ENCODE measurements around the gene HK3.

HK3 gene

GRCh38 chr5:176895831-176896230 is 3.3 kb downstream of the HK3 start:
- Histone ChIP-seq H3K23ac (ENCODE audit: low read depth, low read length, poor library complexity) (peak overlapping the region; percentile 20), H3K9me3 (replicated peaks in 1 of 2; ENCODE audit: control insufficient read depth in 2 of 2, insufficient read depth in 1 of 2, low read depth in 1 of 2, low read length in 2 of 2) (peaks cover 0 to 2% of the 10 kb centered on the region in 2 donors), H3K4me3 (ENCODE audit: low read length in 2 of 2) (no peak overlapping the region), H3K27me3 (ENCODE audit: control insufficient read depth in 3 of 3, insufficient read depth in 3 of 3, low read depth in 1 of 3, low read length in 3 of 3) (peaks cover 0 to 14% (median 0%) of the 10 kb centered on the region in 3 experiments), H3K79me1 (ENCODE audit: low read depth, low read length) (no peaks in the 10 kb centered on the region), H4K8ac (ENCODE audit: low read depth, low read length) (no peak overlapping the region), H2BK5ac (ENCODE audit: low read length) (no peak overlapping the region), H3K4me2 (ENCODE audit: insufficient read depth, low read length, poor library complexity, severe bottlenecking) (no peak overlapping the region), H2BK15ac (ENCODE audit: low read length) (no peak overlapping the region), H4K91ac (ENCODE audit: low read depth, low read length, poor library complexity) (no peak overlapping the region), H3K4ac (ENCODE audit: low read length) (no peak overlapping the region), H3K4me1 (ENCODE audit: control insufficient read depth in 2 of 2, insufficient read depth in 1 of 2, low read depth in 1 of 2, low read length in 2 of 2) (peaks cover 0 to 5% of the 10 kb centered on the region in 2 donors), H2AFZ (ENCODE audit: low read length) (no peak overlapping the region), H3K18ac (ENCODE audit: low read length) (no peak overlapping the region), H3K36me3 (replicated peaks in 1 of 2; ENCODE audit: control insufficient read depth in 2 of 2, insufficient read depth in 2 of 2, low read length in 2 of 2) (no peaks in the 10 kb centered on the region), H2AK5ac (ENCODE audit: low read depth, low read length) (peak overlapping the region; percentile 33), H3K14ac (ENCODE audit: low read length) (no peak overlapping the region), H3K27ac (replicated peaks; ENCODE audit: low read length) (no peak overlapping the region), H2BK12ac (ENCODE audit: low read length) (no peak overlapping the region), H3K9ac (ENCODE audit: low read depth, low read length, poor library complexity) (no peak overlapping the region), H2BK120ac (ENCODE audit: low read depth, low read length) (no peak overlapping the region)
- DNase-seq (ENCODE audit: low spot score) = no peak
- WGBS, 2 donors (ENCODE audit: extremely low coverage in 2 of 2, insufficient read length in 2 of 2, insufficient replicate concordance in 1 of 2) = no CpG with 5 or more reads among the region's 4 CpGs

GRCh38 chr5:176894298-176894697 is 4.8 kb downstream of the HK3 start:
- H3K4ac ChIP-seq (ENCODE audit: low read length) = no peak overlapping the region
- H2AFZ ChIP-seq (ENCODE audit: low read length) = no peak overlapping the region
- H3K4me2 ChIP-seq (ENCODE audit: insufficient read depth, low read length, poor library complexity, severe bottlenecking) = no peak overlapping the region
- no peak for DNase-seq (ENCODE audit: low spot score)
- H3K18ac ChIP-seq (ENCODE audit: low read length) = peak overlapping the region; percentile 75
- peak overlapping the region; percentile 49 for H2AK5ac ChIP-seq (ENCODE audit: low read depth, low read length)
- H3K4me1 ChIP-seq (ENCODE audit: control insufficient read depth in 2 of 2, insufficient read depth in 1 of 2, low read depth in 1 of 2, low read length in 2 of 2) = peaks cover 0 to 4% of the 10 kb centered on the region in 2 donors
- peaks cover 0 to 22% (median 0%) of the 10 kb centered on the region in 3 experiments for H3K27me3 ChIP-seq (ENCODE audit: control insufficient read depth in 3 of 3, insufficient read depth in 3 of 3, low read depth in 1 of 3, low read length in 3 of 3)
- no peak overlapping the region for H2BK5ac ChIP-seq (ENCODE audit: low read length)
- no peak overlapping the region for H3K23ac ChIP-seq (ENCODE audit: low read depth, low read length, poor library complexity)
- H2BK12ac ChIP-seq (ENCODE audit: low read length) = no peak overlapping the region
- peaks cover 0 to 2% of the 10 kb centered on the region in 2 donors for H3K9me3 ChIP-seq (replicated peaks in 1 of 2; ENCODE audit: control insufficient read depth in 2 of 2, insufficient read depth in 1 of 2, low read depth in 1 of 2, low read length in 2 of 2)
- no peak overlapping the region for H4K8ac ChIP-seq (ENCODE audit: low read depth, low read length)
- no peak overlapping the region for H2BK120ac ChIP-seq (ENCODE audit: low read depth, low read length)
- H4K91ac ChIP-seq (ENCODE audit: low read depth, low read length, poor library complexity) = no peak overlapping the region
- H3K9ac ChIP-seq (ENCODE audit: low read depth, low read length, poor library complexity) = no peak overlapping the region
- no peak overlapping the region for H3K14ac ChIP-seq (ENCODE audit: low read length)
- H3K79me1 ChIP-seq (ENCODE audit: low read depth, low read length) = no peaks in the 10 kb centered on the region
- H3K4me3 ChIP-seq (ENCODE audit: low read length in 2 of 2) = no peak overlapping the region
- H2BK15ac ChIP-seq (ENCODE audit: low read length) = peak overlapping the region; percentile 7
- no peaks in the 10 kb centered on the region for H3K36me3 ChIP-seq (replicated peaks in 1 of 2; ENCODE audit: control insufficient read depth in 2 of 2, insufficient read depth in 2 of 2, low read length in 2 of 2)
- H3K27ac ChIP-seq (replicated peaks; ENCODE audit: low read length) = no peak overlapping the region
- no CpG with 5 or more reads among the region's 6 CpGs for WGBS, 2 donors (ENCODE audit: extremely low coverage in 2 of 2, insufficient read length in 2 of 2, insufficient replicate concordance in 1 of 2)

DNA sequence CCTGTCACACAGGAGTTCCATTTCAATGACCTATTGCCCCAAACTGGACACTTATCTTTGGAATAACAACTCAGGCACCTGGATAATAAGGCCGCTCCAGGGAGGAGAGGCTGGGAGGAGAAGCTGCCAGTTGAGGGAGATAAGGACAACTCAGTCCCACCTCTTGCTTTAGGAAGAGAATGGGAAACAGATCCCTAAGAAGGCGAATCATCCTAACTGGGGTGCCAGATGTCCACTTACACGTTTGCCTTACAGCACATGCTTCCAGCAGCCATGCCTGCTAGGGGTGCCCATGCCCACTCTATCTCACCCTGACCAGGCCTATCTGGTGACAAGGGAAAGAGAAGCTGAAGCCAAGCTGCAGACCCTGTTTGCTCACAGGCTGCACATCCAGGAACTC is 6.5 kb downstream of the HK3 start:
- Histone ChIP-seq H2BK5ac (ENCODE audit: low read length) (no peak overlapping the region), H2BK120ac (ENCODE audit: low read depth, low read length) (no peak overlapping the region), H2BK15ac (ENCODE audit: low read length) (no peak overlapping the region), H3K27ac (replicated peaks; ENCODE audit: low read length) (no peak overlapping the region), H3K4ac (ENCODE audit: low read length) (no peak overlapping the region), H2BK12ac (ENCODE audit: low read length) (no peak overlapping the region), H3K36me3 (replicated peaks in 1 of 2; ENCODE audit: control insufficient read depth in 2 of 2, insufficient read depth in 2 of 2, low read length in 2 of 2) (no peaks in the 10 kb centered on the region), H3K4me1 (ENCODE audit: control insufficient read depth in 2 of 2, insufficient read depth in 1 of 2, low read depth in 1 of 2, low read length in 2 of 2) (no peaks in the 10 kb centered on the region), H3K9ac (ENCODE audit: low read depth, low read length, poor library complexity) (no peak overlapping the region), H3K4me2 (ENCODE audit: insufficient read depth, low read length, poor library complexity, severe bottlenecking) (no peak overlapping the region), H3K23ac (ENCODE audit: low read depth, low read length, poor library complexity) (no peak overlapping the region), H3K79me1 (ENCODE audit: low read depth, low read length) (no peaks in the 10 kb centered on the region), H3K14ac (ENCODE audit: low read length) (no peak overlapping the region), H3K18ac (ENCODE audit: low read length) (no peak overlapping the region), H2AFZ (ENCODE audit: low read length) (no peak overlapping the region), H2AK5ac (ENCODE audit: low read depth, low read length) (no peak overlapping the region), H3K4me3 (ENCODE audit: low read length in 2 of 2) (no peak overlapping the region), H4K8ac (ENCODE audit: low read depth, low read length) (no peak overlapping the region), H3K9me3 (replicated peaks in 1 of 2; ENCODE audit: control insufficient read depth in 2 of 2, insufficient read depth in 1 of 2, low read depth in 1 of 2, low read length in 2 of 2) (peaks cover 0 to 2% of the 10 kb centered on the region in 2 donors), H3K27me3 (ENCODE audit: control insufficient read depth in 3 of 3, insufficient read depth in 3 of 3, low read depth in 1 of 3, low read length in 3 of 3) (peaks cover 0 to 32% (median 0%) of the 10 kb centered on the region in 3 experiments), H4K91ac (ENCODE audit: low read depth, low read length, poor library complexity) (no peak overlapping the region)
- no CpG with 5 or more reads among the region's 3 CpGs for WGBS, 2 donors (ENCODE audit: extremely low coverage in 2 of 2, insufficient read length in 2 of 2, insufficient replicate concordance in 1 of 2)
- no peak for DNase-seq (ENCODE audit: low spot score)

DNA sequence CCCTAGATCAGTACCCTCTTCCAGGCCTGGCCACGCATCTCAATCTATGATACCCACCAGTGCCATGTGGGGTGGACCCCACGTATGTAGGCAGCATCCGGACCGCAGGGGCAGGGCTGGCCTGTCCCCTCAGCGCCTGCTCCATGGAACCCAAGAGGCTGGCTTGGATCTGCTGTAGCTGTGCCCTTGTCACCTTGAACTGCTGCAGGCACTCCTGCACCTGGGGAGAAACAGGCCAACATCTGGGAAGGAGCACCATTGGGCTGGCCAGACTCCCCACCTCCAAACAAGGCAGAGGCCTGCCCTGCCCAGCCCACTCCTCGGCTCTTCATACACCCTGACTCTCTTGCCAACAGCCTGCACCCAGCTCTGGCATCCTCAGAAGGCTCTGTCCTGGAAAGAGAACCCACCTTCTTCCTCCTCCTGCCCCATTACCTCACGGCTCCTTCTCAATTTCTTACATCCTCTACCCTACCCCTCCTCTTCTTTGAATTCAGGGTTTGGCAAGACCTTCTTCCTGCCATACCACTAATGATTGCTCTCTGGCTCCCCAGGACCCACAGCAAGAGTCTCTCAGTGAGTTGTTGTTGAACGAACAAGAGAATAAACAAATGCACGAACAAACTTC is 7.7 kb downstream of the HK3 start:
- Histone ChIP-seq H3K27ac (replicated peaks; ENCODE audit: low read length) (no peak overlapping the region), H3K9me3 (replicated peaks in 1 of 2; ENCODE audit: control insufficient read depth in 2 of 2, insufficient read depth in 1 of 2, low read depth in 1 of 2, low read length in 2 of 2) (peaks cover 0 to 3% of the 10 kb centered on the region in 2 donors), H3K36me3 (replicated peaks in 1 of 2; ENCODE audit: control insufficient read depth in 2 of 2, insufficient read depth in 2 of 2, low read length in 2 of 2) (no peaks in the 10 kb centered on the region), H2BK120ac (ENCODE audit: low read depth, low read length) (no peak overlapping the region), H2BK12ac (ENCODE audit: low read length) (no peak overlapping the region), H3K14ac (ENCODE audit: low read length) (no peak overlapping the region), H3K4me1 (ENCODE audit: control insufficient read depth in 2 of 2, insufficient read depth in 1 of 2, low read depth in 1 of 2, low read length in 2 of 2) (no peaks in the 10 kb centered on the region), H3K18ac (ENCODE audit: low read length) (peak overlapping the region; percentile 3), H3K9ac (ENCODE audit: low read depth, low read length, poor library complexity) (no peak overlapping the region), H3K23ac (ENCODE audit: low read depth, low read length, poor library complexity) (no peak overlapping the region), H2AK5ac (ENCODE audit: low read depth, low read length) (no peak overlapping the region), H4K8ac (ENCODE audit: low read depth, low read length) (no peak overlapping the region), H3K79me1 (ENCODE audit: low read depth, low read length) (no peaks in the 10 kb centered on the region), H2AFZ (ENCODE audit: low read length) (no peak overlapping the region), H2BK15ac (ENCODE audit: low read length) (no peak overlapping the region), H3K4ac (ENCODE audit: low read length) (no peak overlapping the region), H3K4me3 (ENCODE audit: low read length in 2 of 2) (no peak overlapping the region), H4K91ac (ENCODE audit: low read depth, low read length, poor library complexity) (no peak overlapping the region), H3K4me2 (ENCODE audit: insufficient read depth, low read length, poor library complexity, severe bottlenecking) (no peak overlapping the region), H2BK5ac (ENCODE audit: low read length) (no peak overlapping the region), H3K27me3 (ENCODE audit: control insufficient read depth in 3 of 3, insufficient read depth in 3 of 3, low read depth in 1 of 3, low read length in 3 of 3) (peaks cover 0 to 32% (median 0%) of the 10 kb centered on the region in 3 experiments)
- DNase-seq (ENCODE audit: low spot score) = no peak
- WGBS, 2 donors (ENCODE audit: extremely low coverage in 2 of 2, insufficient read length in 2 of 2, insufficient replicate concordance in 1 of 2) = no CpG with 5 or more reads among the region's 9 CpGs

Measured in neuronal stem cell (in vitro differentiated cells).